RWPE1 (cell line): ENCODE data around the gene DIPK2A.
A peak's percentile ranks its signal among the peaks of the same experiment; 100 is the strongest.

Experiments used
- CTCF ChIA-PET: fragments of 350-600 bp; sonication (Branson Sonifier 250); formaldehyde crosslinking; extraction: SDS; loops from one replicate; lab custom pipeline; 2021; lab: Yijun Ruan, JAX
- POLR2A ChIA-PET: fragments of 400-600 bp; formaldehyde crosslinking; extraction: SDS; loops from one replicate; lab custom pipeline; 2020; ENCODE audit warnings: antibody characterized with exemption; ENCODE audit not compliant: low non-redundant PET; lab: Yijun Ruan, JAX
- DNase-seq: peaks from one replicate; pipeline ENCODE4 v3.0.0; 2012; ENCODE audit warnings: low spot score
- H3K27ac ChIP-seq: fragments of 450-650 bp; 2 replicates; pipeline ENCODE4 v1.5.1; 2017
- CTCF ChIP-seq: fragments of 450-650 bp; conservative IDR thresholded peaks from 2 replicates; pipeline ENCODE4 v1.5.1; 2017; ENCODE audit warnings: low read depth, mild to moderate bottlenecking

The DIPK2A gene

GRCh38 chr3:143973259-143974021, 1.8 kb downstream of the DIPK2A start:
- peak; percentile 73 for DNase-seq
- peak overlapping the region; percentile 99 for H3K27ac ChIP-seq
- POLR2A ChIA-PET = no interaction called here
- CTCF ChIA-PET = interaction anchor here (0.5 kb wide), 1 partner anchor 58 kb away, joined by 3 read pairs; no protein-coding TSS in a partner anchor
- TF ChIP-seq CTCF = 0 out of 2 replicates have a peak, but pooled peaks have one; percentile 1

GRCh38 chr3:143974271-143975238, 2.9 kb downstream of the DIPK2A start:
- no peak overlapping the region for H3K27ac ChIP-seq
- DNase-seq = peak; percentile 3
- POLR2A ChIA-PET = no interaction called here
- CTCF ChIA-PET = interaction anchor here (0.6 to 0.7 kb wide), 4 partner anchors 18 to 1660 kb away, joined by 3 to 6 read pairs (median 4); no protein-coding TSS in a partner anchor
- no peak for TF ChIP-seq CTCF

- no peak overlapping the region for H3K27ac ChIP-seq
- DNase-seq = peak; percentile 12
- POLR2A ChIA-PET = no interaction called here
- CTCF ChIA-PET = interaction anchor here (0.5 to 0.8 kb wide), 7 partner anchors 19 to 1356 kb away, joined by 3 to 7 read pairs (median 3); no protein-coding TSS in a partner anchor
- peak; percentile 65 for TF ChIP-seq CTCF
These were observed 4.0 kb downstream of the DIPK2A start for GRCh38 chr3:143975554-143976152.

- ChIA-PET CTCF (no interaction called here), POLR2A (no interaction called here)
- DNase-seq = no peak
- no peak for TF ChIP-seq CTCF
- H3K27ac ChIP-seq = no peak overlapping the region
These were observed 6.0 kb downstream of the DIPK2A start for GRCh38 chr3:143977341-143978262.

GRCh38 chr3:143978263-143978631, 6.6 kb downstream of the DIPK2A start:
- no peak for TF ChIP-seq CTCF
- H3K27ac ChIP-seq = no peak overlapping the region
- CTCF ChIA-PET = no interaction called here

More at GRCh38 chr3:143978263-143978631, 6.6 kb downstream of the DIPK2A start:
- POLR2A ChIA-PET = no interaction called here
- DNase-seq = no peak
